HepG2 (cell line): ENCODE measurements around the gene OR2A2.

Source experiments
- SUZ12 ChIP-seq: fragments of 150-350 bp; IDR thresholded peaks from 2 replicates; pipeline ENCODE4 v1.6.1; 2014; ENCODE audit warnings: low read depth, low read length
- TF ChIP-seq, protein P1 (sequence below): sonication (generic); formaldehyde crosslinking; IDR thresholded peaks from 2 replicates; pipeline ENCODE4 v1.5.0; 2020; ENCODE audit warnings: mild to moderate bottlenecking, missing genetic modification reagents, moderate library complexity

DNA sequence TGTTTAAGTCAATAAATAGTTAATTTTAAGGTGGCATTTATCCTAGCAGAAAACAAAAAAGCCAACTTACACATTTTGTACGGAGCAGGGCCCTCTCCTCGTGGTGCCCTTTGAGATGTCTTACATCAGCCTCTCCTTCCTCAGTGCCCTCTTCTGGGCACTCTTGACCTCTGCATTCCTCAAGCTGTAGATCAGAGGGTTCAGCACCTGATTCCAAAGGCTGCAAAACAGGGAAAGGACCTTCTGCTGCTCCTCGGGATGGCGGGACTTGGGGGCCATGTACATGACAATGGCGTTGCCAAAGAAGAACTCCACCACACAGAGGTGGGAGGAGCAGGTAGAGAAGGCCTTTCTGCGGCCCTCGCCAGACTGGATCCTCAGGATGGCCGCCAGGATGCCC, 9.0 kb downstream of the OR2A2 start:
- TF ChIP-seq, protein P1, sequence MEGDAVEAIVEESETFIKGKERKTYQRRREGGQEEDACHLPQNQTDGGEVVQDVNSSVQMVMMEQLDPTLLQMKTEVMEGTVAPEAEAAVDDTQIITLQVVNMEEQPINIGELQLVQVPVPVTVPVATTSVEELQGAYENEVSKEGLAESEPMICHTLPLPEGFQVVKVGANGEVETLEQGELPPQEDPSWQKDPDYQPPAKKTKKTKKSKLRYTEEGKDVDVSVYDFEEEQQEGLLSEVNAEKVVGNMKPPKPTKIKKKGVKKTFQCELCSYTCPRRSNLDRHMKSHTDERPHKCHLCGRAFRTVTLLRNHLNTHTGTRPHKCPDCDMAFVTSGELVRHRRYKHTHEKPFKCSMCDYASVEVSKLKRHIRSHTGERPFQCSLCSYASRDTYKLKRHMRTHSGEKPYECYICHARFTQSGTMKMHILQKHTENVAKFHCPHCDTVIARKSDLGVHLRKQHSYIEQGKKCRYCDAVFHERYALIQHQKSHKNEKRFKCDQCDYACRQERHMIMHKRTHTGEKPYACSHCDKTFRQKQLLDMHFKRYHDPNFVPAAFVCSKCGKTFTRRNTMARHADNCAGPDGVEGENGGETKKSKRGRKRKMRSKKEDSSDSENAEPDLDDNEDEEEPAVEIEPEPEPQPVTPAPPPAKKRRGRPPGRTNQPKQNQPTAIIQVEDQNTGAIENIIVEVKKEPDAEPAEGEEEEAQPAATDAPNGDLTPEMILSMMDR (CRISPR knock-in tag), result no peak
- no peak for TF ChIP-seq SUZ12
